AG04449 (cell line): ENCODE measurements around the gene FMN2.

Source experiments
- CTCF ChIA-PET: fragments of 350-600 bp; formaldehyde crosslinking; extraction: SDS; loops from one replicate; lab custom pipeline; 2021; ENCODE audit warnings: antibody characterized with exemption; lab: Yijun Ruan, JAX
- POLR2A ChIA-PET: fragments of 400-600, 350-600 bp; formaldehyde crosslinking; extraction: SDS; loops from one replicate; lab custom pipeline; 2020; ENCODE audit warnings: antibody characterized with exemption, inconsistent platforms; lab: Yijun Ruan, JAX
- DNase-seq: peaks from one replicate; pipeline ENCODE4 v3.0.0-alpha.2; 2010; ENCODE audit warnings: low read depth, low spot score
- H3K4me3 ChIP-seq: 2 replicates; pipeline ENCODE4 v1.5.1; 2011; ENCODE audit warnings: low read depth, mild to moderate bottlenecking, control low read depth, low read length
- CTCF ChIP-seq: IDR thresholded peaks from one replicate; pipeline ENCODE4 v1.5.1; 2011; ENCODE audit warnings: mild to moderate bottlenecking, moderate library complexity, low read length, control low read depth, inconsistent platforms; ENCODE audit not compliant: insufficient read depth; ENCODE audit errors: missing control alignments

Gene FMN2

DNA sequence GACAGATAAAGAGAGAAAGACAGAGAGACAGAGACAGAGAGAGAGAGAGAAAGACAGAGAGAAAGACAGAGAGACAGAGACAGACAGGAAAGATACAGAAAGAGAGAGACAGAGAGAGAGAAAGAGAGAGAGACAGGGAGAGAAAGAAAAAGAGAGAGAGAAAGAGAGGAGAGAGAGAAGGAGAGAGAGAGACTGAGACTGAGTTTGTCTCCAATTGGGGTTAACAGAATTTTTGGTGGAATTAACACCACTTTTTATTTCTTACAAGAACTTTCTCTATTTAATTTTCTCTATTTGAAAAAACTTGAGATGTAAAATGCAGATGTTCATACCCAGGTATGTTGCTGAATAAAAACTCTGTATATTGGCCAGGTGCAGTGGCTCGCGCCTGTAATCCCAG, 56.6 kb downstream of the FMN2 start:
- H3K4me3 ChIP-seq, result no peak overlapping the region
- DNase-seq, result no peak
- ChIA-PET CTCF (interaction anchor here (1.2 to 8.4 kb wide), 5 partner anchors 19 to 121 kb away, joined by 3 to 157 read pairs (median 28); no protein-coding TSS in a partner anchor), POLR2A (no interaction called here)
- no peak for TF ChIP-seq CTCF

DNA sequence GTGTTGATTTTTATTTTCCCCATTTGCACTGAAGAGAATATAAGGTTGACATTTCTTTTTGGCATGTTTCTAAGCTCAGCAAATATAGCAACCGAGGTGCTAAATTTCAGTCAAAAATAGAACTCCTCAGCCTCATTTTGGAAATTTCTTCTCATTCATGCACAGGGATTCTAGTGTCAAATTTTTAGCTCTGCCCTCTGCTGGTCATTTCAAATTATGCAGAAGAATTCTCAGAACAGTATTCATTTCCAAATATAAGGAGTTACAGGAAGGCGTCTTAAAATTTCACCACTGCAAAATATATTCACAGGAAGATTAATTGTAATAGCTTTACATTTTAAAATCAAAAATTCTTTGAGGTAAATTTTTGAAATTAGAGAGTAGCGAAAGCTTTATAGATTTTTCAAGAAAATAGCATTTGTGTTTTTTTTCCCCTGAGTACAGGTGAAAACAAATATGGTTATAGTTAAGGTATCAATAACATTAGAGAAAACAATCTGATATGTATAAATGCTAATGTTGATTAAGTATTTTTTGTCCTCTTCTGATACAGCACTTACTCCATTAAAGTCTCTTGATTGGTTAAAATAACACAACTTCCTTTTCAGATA, 57.9 kb downstream of the FMN2 start:
- POLR2A ChIA-PET, result no interaction called here

GRCh38 chr1:240151136-240151735, 59.6 kb downstream of the FMN2 start:
- CTCF ChIA-PET, result interaction anchor here (0.9 to 8.4 kb wide), 14 partner anchors 12 to 541 kb away, joined by 3 to 157 read pairs (median 20); partner anchors contain the start of gene FMN2
- POLR2A ChIA-PET, result interaction anchor here (0.9 kb wide), 1 partner anchor 55 kb away, joined by 3 read pairs; no protein-coding TSS in a partner anchor
- DNase-seq, result no peak
- no peak for TF ChIP-seq CTCF
- H3K4me3 ChIP-seq, result no peak overlapping the region

More for the DNA sequence above, 57.9 kb downstream of the FMN2 start:
- H3K4me3 ChIP-seq, result no peak overlapping the region
- no peak for DNase-seq
- CTCF ChIA-PET, result interaction anchor here (0.7 to 8.4 kb wide), 34 partner anchors 9 to 542 kb away, joined by 3 to 157 read pairs (median 6); partner anchors contain the start of gene FMN2
- TF ChIP-seq CTCF, result peak; percentile 32

DNA sequence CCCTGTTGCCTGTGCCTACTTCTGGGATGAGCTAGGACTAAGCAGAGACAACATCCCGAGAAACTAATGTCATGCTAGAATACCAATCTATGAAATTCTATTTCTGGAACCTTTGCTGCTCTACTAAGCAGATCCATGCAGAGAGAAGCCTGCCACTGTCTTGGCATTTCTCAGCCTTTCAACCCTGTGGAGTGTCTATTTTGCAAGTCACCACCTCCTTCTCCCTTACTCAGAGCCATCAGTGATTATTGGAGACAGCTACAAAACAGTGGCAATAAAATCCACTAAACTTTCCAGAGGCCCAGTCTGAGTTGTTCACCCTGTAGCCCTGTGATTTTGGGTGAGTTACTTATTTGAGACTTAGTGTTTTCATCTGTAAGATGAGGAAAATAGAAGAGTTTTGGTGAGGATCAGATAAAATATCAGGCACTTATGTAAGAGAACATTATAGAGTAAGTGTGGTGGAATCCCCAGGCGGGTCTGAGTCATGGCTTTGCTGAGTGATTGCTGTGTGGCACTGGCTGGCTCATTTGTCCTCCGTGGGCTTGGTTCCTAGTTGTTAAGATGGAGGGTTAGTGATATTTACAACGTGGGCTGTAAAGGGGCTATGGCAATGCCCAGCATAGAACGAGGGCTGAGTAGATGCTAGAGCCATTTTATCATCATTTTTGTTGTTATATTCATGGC, 61.1 kb downstream of the FMN2 start:
- ChIA-PET POLR2A (no interaction called here), CTCF (interaction anchor here (0.5 to 8.4 kb wide), 8 partner anchors 15 to 552 kb away, joined by 3 to 157 read pairs (median 11); no protein-coding TSS in a partner anchor)
- H3K4me3 ChIP-seq, result no peak overlapping the region
- DNase-seq, result no peak
- no peak for TF ChIP-seq CTCF

DNA sequence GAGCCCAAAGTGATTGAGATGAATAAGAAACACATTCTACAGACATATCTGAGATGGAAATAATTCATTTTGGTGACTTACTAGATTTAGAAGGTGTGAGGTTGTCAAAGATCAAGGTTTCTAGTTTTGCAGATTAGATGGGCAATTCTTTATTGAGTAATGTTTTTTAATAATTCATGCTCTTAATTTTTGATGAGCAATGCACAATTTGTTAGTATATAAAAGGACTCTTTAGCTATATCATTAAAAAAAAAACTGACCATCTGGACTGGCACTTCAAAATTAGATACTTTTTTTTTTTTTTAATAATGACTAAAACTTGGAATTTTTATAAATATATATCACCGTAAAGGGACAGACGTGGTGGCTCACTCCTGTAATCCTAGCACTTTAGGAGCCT, 63.9 kb downstream of the FMN2 start:
- TF ChIP-seq CTCF, result no peak
- CTCF ChIA-PET, result interaction anchor here (0.9 to 2.9 kb wide), 2 partner anchors 11 to 69 kb away, joined by 3 to 14 read pairs; no protein-coding TSS in a partner anchor
- DNase-seq, result no peak
- POLR2A ChIA-PET, result no interaction called here
- H3K4me3 ChIP-seq, result no peak overlapping the region
